Measurements from ENCODE around the gene GPN2.

GPN2 gene

DNA sequence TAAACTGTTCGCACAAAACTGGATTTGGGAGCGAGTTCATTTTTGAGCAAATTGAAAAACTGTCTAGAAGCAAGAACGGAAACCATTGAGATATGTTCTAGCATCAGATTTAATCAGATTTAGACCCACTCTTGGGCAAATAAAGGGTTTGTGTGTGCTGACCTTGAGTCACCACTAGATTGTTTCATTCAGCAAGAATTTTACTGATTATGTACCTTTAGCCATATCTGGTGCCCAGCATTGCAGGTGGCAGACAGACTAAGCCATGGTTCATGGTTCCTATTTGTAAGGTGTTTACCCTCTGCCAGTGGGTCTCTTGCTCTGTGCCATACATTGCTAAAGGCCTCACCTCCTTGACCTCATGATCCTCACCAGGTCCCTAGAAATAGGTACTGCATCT, 32.8 kb upstream of the GPN2 start:
- ChIA-PET POLR2A (interaction anchor here (1.1 kb wide), 1 partner anchor 22 kb away, joined by 5 read pairs; the partner anchor contains the start of gene GPATCH3), CTCF (interaction anchor here (0.5 kb wide), 1 partner anchor 31 kb away, joined by 3 read pairs; no protein-coding TSS in a partner anchor)
- TF ChIP-seq ZNF384 (IDR thresholded peaks at IDR 0.05) (no peak), TARDBP (IDR thresholded peaks at IDR 0.05) (no peak), FOXM1 (IDR thresholded peaks at IDR 0.05; ENCODE audit: borderline replicate concordance) (no peak), HDGF (IDR thresholded peaks at IDR 0.05; ENCODE audit: borderline replicate concordance) (no peak), FOXK2 (IDR thresholded peaks at IDR 0.05) (no peak), LEF1 (IDR thresholded peaks at IDR 0.05; ENCODE audit: borderline replicate concordance) (no peak), SP1 (IDR thresholded peaks at IDR 0.05) (no peak), FOXA1 (IDR thresholded peaks at IDR 0.05) (no peak), ELF4 (IDR thresholded peaks at IDR 0.05) (no peak), ARNT (IDR thresholded peaks at IDR 0.05) (no peak), L3MBTL2 (conservative IDR thresholded peaks at IDR 0.05) (no peak)
- no peak for DNase-seq (ENCODE audit: extremely low spot score)

DNA sequence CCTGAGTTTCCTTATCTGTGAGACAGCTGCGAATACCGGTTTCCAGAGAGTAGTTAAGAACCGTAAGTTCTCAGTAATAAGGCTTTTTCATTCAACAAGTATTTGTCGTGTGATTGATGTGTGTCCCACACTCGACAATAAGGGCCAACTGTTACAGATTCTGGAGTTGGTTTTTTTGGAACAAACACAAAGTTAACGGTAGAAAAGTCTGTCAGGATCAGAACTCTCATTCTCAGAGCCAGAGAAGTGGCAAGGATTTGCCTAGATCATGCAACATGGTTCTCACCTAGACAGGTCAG, 32.3 kb upstream of the GPN2 start:
- POLR2A ChIA-PET, result interaction anchor here (0.9 to 1.4 kb wide), 2 partner anchors 18 to 22 kb away, joined by 3 to 4 read pairs; partner anchors contain the start of gene GPATCH3
- CTCF ChIA-PET, result no interaction called here
- DNase-seq (ENCODE audit: extremely low spot score), result no peak
- no peak for TF ChIP-seq HDGF (IDR thresholded peaks at IDR 0.05; ENCODE audit: borderline replicate concordance)
- no peak for TF ChIP-seq BHLHE40 (IDR thresholded peaks at IDR 0.05; ENCODE audit: borderline replicate concordance)
- no peak for TF ChIP-seq TARDBP (IDR thresholded peaks at IDR 0.05)
- TF ChIP-seq ARNT (IDR thresholded peaks at IDR 0.05), result no peak
- no peak for TF ChIP-seq LEF1 (IDR thresholded peaks at IDR 0.05; ENCODE audit: borderline replicate concordance)
- TF ChIP-seq ZNF384 (IDR thresholded peaks at IDR 0.05), result no peak

DNA sequence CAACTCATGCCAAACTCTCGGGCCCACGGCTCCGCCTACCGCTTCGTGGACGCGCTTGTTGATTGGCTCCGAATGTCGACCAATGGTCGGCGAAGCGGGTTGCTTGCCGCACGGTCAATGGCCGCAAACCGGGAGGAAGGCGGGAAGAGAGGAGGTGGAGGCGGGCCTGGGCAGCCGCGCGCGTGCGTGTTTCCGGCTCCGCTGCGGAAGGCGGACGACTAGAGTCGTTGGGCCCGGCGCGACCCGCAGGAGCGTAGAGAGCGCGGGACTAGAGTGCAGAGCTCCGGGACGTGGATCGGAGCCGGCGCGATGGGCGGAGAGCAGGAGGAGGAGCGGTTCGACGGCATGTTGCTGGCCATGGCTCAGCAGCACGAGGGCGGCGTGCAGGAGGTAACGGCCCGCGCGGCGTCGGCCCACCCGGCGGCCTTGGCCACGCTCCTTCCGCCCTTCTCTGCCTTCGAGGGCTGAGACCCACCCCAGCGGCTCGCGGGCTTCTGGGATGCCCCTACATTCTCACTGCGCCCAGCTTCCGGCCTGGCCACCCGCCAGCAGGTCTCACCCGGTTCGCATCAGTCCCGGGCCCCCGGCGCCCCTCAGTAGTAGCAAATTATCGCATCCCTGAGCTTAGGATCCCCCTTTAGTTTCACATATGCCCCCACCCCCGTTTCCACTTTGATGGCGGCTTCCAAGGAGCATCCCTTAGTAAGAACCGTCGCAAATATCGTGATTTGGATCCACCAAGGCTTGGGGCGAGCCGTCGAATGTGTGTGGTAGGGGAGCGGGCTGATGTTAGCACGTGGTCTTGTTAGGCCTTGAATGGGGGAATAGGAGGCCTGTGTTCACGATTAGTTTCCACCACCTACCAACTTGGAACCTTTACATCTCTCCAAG, 31.7 kb upstream of the GPN2 start, which contains the start of gene NUDC:
TSS of gene NUDC (plus strand) at position 204 of the 891 bp plus-strand sequence. CDS start at position 310, 106 bp downstream.
- CTCF ChIA-PET, result no interaction called here
- POLR2A ChIA-PET, result interaction anchor here (0.9 to 1.5 kb wide), 3 partner anchors 17 to 57 kb away, joined by 3 to 4 read pairs (median 4); partner anchors contain the start of gene GPATCH3
- DNase-seq (ENCODE audit: extremely low spot score), result peak; percentile 97
- TF ChIP-seq L3MBTL2 (conservative IDR thresholded peaks at IDR 0.05) (peak; percentile 94), FOXA1 (IDR thresholded peaks at IDR 0.05) (no peak), TARDBP (IDR thresholded peaks at IDR 0.05) (no peak), HDGF (IDR thresholded peaks at IDR 0.05; ENCODE audit: borderline replicate concordance) (no peak)
- TF ChIP-seq, protein P1, sequence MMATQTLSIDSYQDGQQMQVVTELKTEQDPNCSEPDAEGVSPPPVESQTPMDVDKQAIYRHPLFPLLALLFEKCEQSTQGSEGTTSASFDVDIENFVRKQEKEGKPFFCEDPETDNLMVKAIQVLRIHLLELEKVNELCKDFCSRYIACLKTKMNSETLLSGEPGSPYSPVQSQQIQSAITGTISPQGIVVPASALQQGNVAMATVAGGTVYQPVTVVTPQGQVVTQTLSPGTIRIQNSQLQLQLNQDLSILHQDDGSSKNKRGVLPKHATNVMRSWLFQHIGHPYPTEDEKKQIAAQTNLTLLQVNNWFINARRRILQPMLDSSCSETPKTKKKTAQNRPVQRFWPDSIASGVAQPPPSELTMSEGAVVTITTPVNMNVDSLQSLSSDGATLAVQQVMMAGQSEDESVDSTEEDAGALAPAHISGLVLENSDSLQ (IDR thresholded peaks at IDR 0.05), result peak; percentile 96

DNA sequence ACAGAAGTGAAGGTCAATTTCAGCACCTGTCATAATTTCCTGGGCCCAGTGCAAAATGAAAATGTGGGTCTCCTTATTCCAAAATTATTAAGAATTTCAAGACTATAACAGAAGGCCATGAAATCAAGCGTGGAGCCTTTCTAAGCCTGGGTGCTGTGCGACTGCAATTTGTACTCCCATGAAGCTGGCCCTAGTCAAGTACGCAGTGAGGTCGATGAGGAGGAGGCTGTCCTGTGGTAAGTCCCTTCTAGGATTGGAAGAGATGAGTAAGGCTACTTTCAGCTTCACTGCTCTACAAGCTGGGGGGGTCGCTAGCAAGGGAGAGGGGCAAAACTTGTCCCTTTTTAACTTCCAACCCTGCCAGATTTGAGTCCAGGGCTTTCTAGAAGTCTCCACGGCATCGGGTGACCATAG, 31.1 kb upstream of the GPN2 start:
- DNase-seq (ENCODE audit: extremely low spot score), result no peak
- POLR2A ChIA-PET, result interaction anchor here (1.4 to 1.5 kb wide), 2 partner anchors 21 to 56 kb away, joined by 3 to 4 read pairs; partner anchors contain the start of gene GPATCH3
- CTCF ChIA-PET, result no interaction called here
- TF ChIP-seq TARDBP (IDR thresholded peaks at IDR 0.05), result no peak
- TF ChIP-seq FOXM1 (IDR thresholded peaks at IDR 0.05; ENCODE audit: borderline replicate concordance), result no peak
- TF ChIP-seq NFRKB (IDR thresholded peaks at IDR 0.05), result no peak
- TF ChIP-seq LEF1 (IDR thresholded peaks at IDR 0.05; ENCODE audit: borderline replicate concordance), result no peak
- TF ChIP-seq HDGF (IDR thresholded peaks at IDR 0.05; ENCODE audit: borderline replicate concordance), result no peak
- TF ChIP-seq FOXK2 (IDR thresholded peaks at IDR 0.05), result no peak
- TF ChIP-seq, protein P1 (IDR thresholded peaks at IDR 0.05), result no peak
- TF ChIP-seq BHLHE40 (IDR thresholded peaks at IDR 0.05; ENCODE audit: borderline replicate concordance), result no peak
- no peak for TF ChIP-seq ZNF384 (IDR thresholded peaks at IDR 0.05)
- TF ChIP-seq L3MBTL2 (conservative IDR thresholded peaks at IDR 0.05), result no peak
- TF ChIP-seq ELF4 (IDR thresholded peaks at IDR 0.05), result no peak
- TF ChIP-seq SP1 (IDR thresholded peaks at IDR 0.05), result no peak
- no peak for TF ChIP-seq CTBP1 (IDR thresholded peaks at IDR 0.05; ENCODE audit: borderline replicate concordance)

DNA sequence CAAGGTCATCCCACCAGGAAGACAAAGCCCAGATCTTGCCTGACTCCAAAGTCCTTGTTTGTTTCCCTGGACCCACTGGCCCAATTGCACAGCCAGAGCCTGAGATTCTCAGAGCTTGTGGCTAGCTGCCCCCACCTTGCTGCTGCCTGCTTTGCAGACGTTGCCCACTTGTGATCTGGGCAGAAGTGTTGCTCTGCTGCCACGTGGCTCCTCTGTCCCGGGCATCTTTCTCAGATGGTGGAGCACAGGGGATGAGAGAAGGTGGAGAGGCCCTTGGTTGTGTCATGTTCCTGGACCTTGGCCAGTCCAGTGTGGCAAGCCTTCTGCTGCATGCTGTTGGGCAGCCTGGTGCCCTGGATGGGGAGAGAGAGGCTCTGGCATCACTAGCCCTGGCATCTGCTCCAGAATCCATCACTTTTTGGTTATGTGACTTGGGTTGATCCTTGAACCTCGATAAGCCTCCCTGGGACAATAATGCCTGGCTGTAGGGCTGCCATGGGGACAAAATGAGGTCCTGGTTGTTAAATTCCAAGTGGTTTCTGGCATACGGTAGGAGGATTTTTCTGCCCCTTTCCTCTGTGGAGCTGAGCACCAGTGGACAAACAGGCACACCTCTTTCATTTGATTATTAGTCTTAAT, 25.2 kb upstream of the GPN2 start:
- CTCF ChIA-PET, result interaction anchor here (0.9 kb wide), 1 partner anchor 106 kb away, joined by 3 read pairs; no protein-coding TSS in a partner anchor

More for the DNA sequence above, 25.2 kb upstream of the GPN2 start:
- DNase-seq (ENCODE audit: extremely low spot score), result no peak
- POLR2A ChIA-PET, result interaction anchor here (4.6 kb wide), 1 partner anchor 16 kb away, joined by 31 read pairs; the partner anchor contains the start of gene GPATCH3
- TF ChIP-seq NFRKB (IDR thresholded peaks at IDR 0.05), result no peak
- TF ChIP-seq LEF1 (IDR thresholded peaks at IDR 0.05; ENCODE audit: borderline replicate concordance), result no peak
- TF ChIP-seq ELF4 (IDR thresholded peaks at IDR 0.05), result no peak
- TF ChIP-seq TARDBP (IDR thresholded peaks at IDR 0.05), result no peak
- TF ChIP-seq, protein P1 (IDR thresholded peaks at IDR 0.05), result no peak
- no peak for TF ChIP-seq L3MBTL2 (conservative IDR thresholded peaks at IDR 0.05)

Measured in HEK293T (cell line).